Peyer's patch (tissue), 4 donors: ENCODE results near the gene LHFPL2.

ENCODE experiments used
- POLR2A ChIP-seq, 2 donors: fragments of 450-650 bp; IDR thresholded peaks; one replicate each; pipeline ENCODE4 v1.5.1; 2017; ENCODE audit warnings: antibody characterized with exemption in 2 of 2, mild to moderate bottlenecking in 2 of 2, moderate library complexity in 2 of 2
- TF ChIP-seq, protein P1 (sequence below), 6 experiments: fragments of 450-650 bp in 4 of 6; fragments of 200-600 bp in 2 of 6; sonication (generic) in 1 of 6; IDR thresholded peaks; one replicate each; pipeline ENCODE4 v1.5.1; 2017 to 2019; ENCODE audit warnings: antibody characterized with exemption in 6 of 6, mild to moderate bottlenecking in 3 of 6, moderate library complexity in 1 of 6

DNA sequence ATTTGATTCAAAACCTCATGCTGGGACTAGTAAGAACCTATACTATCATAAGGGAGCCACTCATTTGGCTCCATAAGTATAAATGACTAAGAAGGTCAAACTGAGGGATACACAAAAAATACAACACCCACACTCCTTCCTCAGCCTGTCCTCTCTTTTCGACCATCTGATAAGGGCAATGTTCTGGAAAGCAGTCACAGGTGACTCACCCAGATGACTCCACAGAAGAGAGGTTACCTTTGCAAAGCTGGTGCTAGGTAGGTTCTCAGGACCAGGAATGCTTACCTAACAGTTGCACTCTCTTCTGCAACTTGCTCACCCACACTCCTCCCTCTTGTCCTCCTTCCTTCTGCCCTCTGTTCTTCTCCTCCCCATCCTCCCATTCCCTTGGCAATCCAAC lies 32.9 kb downstream of the LHFPL2 start:
- TF ChIP-seq, protein P1, sequence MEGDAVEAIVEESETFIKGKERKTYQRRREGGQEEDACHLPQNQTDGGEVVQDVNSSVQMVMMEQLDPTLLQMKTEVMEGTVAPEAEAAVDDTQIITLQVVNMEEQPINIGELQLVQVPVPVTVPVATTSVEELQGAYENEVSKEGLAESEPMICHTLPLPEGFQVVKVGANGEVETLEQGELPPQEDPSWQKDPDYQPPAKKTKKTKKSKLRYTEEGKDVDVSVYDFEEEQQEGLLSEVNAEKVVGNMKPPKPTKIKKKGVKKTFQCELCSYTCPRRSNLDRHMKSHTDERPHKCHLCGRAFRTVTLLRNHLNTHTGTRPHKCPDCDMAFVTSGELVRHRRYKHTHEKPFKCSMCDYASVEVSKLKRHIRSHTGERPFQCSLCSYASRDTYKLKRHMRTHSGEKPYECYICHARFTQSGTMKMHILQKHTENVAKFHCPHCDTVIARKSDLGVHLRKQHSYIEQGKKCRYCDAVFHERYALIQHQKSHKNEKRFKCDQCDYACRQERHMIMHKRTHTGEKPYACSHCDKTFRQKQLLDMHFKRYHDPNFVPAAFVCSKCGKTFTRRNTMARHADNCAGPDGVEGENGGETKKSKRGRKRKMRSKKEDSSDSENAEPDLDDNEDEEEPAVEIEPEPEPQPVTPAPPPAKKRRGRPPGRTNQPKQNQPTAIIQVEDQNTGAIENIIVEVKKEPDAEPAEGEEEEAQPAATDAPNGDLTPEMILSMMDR (IDR thresholded peaks at IDR 0.05), result no peak
- TF ChIP-seq POLR2A (IDR thresholded peaks at IDR 0.05), result no peak
